Nephron progenitor cell (in vitro differentiated cells): ENCODE results near the gene ESPL1.

Experiments used
- DNase-seq: peaks from one replicate; pipeline ENCODE4 v3.0.0; 2021
- H3K27ac Mint-ChIP-seq: 2 replicates; pipeline ENCODE4 v1.8.0; 2021; ENCODE audit warnings: mild to moderate bottlenecking, moderate library complexity, mixed read lengths
- H3K27me3 Mint-ChIP-seq: 2 replicates; pipeline ENCODE4 v1.8.0; 2021; ENCODE audit warnings: mild to moderate bottlenecking, low read depth, mixed read lengths; ENCODE audit not compliant: poor library complexity
- H3K36me3 Mint-ChIP-seq: 2 replicates; pipeline ENCODE4 v1.8.0; 2021; ENCODE audit warnings: low read depth, mixed read lengths
- H3K4me1 Mint-ChIP-seq: 2 replicates; pipeline ENCODE4 v1.8.0; 2021; ENCODE audit warnings: mixed read lengths
- H3K4me3 Mint-ChIP-seq: 2 replicates; pipeline ENCODE4 v1.8.0; 2021; ENCODE audit warnings: mild to moderate bottlenecking, moderate library complexity, mixed read lengths
- H3K9me3 Mint-ChIP-seq: 2 replicates; pipeline ENCODE4 v1.8.0; 2021; ENCODE audit warnings: mild to moderate bottlenecking, moderate library complexity, mixed read lengths
- CTCF ChIP-seq: fragments of 200-600 bp; sonication (generic); IDR thresholded peaks from 2 replicates; pipeline ENCODE4 v1.5.0; 2021; ENCODE audit warnings: antibody characterized with exemption

Gene ESPL1

DNA sequence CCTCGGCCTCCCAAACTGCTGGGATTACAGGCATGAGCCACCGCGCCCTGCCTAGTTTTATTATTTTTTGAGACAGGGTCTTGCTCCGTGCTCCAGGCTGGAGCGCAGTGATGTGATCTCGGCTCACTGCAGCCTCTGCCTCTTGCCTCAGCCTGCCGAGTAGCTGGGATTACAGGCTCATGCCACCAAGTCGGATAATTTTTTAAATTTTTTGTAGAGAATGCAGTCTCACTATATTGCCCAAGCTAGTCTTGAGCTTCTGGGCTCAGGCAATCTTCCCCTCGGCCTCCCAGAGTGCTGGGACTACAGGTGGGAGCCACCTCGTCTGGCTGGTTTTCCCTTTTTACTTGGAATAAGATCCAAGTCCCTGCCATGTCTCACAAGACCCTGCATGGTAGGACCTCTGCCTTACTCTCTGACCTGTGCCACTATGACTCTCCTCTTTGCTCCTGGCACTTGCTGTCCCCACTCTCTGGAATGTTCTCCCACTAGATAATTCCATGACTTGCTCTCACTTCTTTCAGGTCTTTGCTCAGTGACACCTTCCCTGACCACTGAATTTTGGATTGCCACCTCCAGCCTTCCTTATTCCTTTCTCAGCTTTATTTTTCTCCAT is 28.3 kb upstream of the ESPL1 start:
- no peaks in the 10 kb centered on the region for H3K9me3 Mint-ChIP-seq
- TF ChIP-seq CTCF = no peak
- no peak for DNase-seq
- H3K27ac Mint-ChIP-seq = no peak overlapping the region
- no peak overlapping the region for H3K4me3 Mint-ChIP-seq
- peaks cover 8% of the 10 kb centered on the region for H3K27me3 Mint-ChIP-seq
- H3K4me1 Mint-ChIP-seq = peaks cover 48% of the 10 kb centered on the region
- no peaks in the 10 kb centered on the region for H3K36me3 Mint-ChIP-seq

DNA sequence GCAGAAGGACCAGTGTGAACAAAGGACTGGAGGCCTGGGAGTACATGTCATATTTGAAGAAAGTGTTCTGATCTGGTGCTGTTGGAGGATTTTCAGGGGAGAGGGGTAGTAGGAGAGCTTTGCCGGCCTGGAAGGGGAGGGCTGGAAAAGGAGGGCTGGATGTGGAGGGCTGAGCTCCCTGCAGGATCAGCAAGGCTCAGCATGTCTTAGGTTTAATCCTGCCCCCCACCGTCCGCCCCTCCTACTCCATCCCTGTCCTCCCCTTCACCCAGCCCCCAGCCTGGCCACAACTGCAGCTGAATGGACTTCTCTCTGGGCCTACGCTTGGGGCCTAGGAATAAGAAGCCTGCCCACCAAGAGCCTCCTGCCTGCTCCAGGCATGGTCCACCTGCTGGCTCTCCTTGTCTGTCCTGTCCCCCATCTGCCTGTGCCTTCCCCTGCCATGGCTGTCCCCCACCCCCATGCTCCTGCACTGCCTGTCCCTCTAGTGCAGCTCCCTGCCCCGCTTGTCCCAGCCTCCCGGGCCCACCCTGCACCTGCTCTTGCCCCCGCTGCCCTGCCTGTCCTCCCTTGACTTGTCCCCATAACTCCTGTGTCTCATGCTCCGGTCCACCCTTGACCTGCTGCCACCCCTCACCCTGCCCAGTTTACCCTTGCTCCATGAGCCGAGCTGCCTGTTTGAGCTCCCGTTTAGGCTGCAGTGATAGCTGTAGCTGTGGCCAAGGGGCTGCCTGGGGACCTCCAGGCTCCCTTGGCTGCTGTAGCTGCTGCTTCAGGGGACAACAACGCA is 26.3 kb upstream of the ESPL1 start:
- no peak for TF ChIP-seq CTCF
- Mint-ChIP-seq H3K4me3 (peak overlapping the region; percentile 21), H3K27ac (peak overlapping the region; percentile 44), H3K9me3 (no peaks in the 10 kb centered on the region), H3K27me3 (peaks cover 7% of the 10 kb centered on the region), H3K4me1 (peaks cover 36% of the 10 kb centered on the region), H3K36me3 (no peaks in the 10 kb centered on the region)
- DNase-seq = peak; percentile 22

DNA sequence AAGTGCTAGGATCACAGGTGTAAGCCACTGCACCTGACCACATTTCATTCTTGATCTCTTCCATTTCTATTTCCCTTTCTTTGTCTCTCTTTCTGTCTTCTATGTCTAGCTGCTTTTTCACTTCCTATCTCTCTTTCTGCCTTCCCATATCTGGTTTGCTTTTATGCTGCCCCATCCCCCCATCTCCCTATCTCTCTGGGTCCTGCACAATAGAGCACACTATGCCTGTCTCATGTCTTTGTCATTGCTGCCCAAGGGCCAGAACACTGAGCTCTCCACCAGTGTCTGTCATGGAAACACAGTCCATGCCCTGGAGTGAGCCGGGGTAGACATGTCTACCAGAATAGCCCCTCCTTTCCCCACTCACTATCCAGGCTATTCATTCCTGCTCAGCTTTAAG is 23.8 kb upstream of the ESPL1 start:
- DNase-seq = no peak
- TF ChIP-seq CTCF = no peak
- Mint-ChIP-seq H3K4me1 (peaks cover 36% of the 10 kb centered on the region), H3K9me3 (no peaks in the 10 kb centered on the region), H3K27me3 (no peaks in the 10 kb centered on the region), H3K36me3 (no peaks in the 10 kb centered on the region), H3K27ac (no peak overlapping the region), H3K4me3 (no peak overlapping the region)

GRCh38 chr12:53245286-53245685 is 22.8 kb upstream of the ESPL1 start:
- no peak for TF ChIP-seq CTCF
- Mint-ChIP-seq H3K27me3 (no peaks in the 10 kb centered on the region), H3K27ac (no peak overlapping the region), H3K9me3 (no peaks in the 10 kb centered on the region), H3K4me1 (peaks cover 36% of the 10 kb centered on the region), H3K36me3 (no peaks in the 10 kb centered on the region), H3K4me3 (no peak overlapping the region)
- DNase-seq = no peak

GRCh38 chr12:53251477-53252348 is 16.4 kb upstream of the ESPL1 start:
- DNase-seq = peak; percentile 88
- Mint-ChIP-seq H3K4me3 (peak overlapping the region; percentile 99), H3K27me3 (no peaks in the 10 kb centered on the region), H3K9me3 (no peaks in the 10 kb centered on the region), H3K36me3 (no peaks in the 10 kb centered on the region), H3K27ac (peak overlapping the region; percentile 98), H3K4me1 (peaks cover 34% of the 10 kb centered on the region)
- no peak for TF ChIP-seq CTCF
